ENCODE data around the gene NEMP1.

The NEMP1 gene

GRCh38 chr12:57046947-57047890 is 31.4 kb downstream of the NEMP1 start:
- no peak for ATAC-seq
- no peak for TF ChIP-seq ZNF565 (CRISPR knock-in tag; conservative IDR thresholded peaks at IDR 0.05; ENCODE audit: low read depth)
- no peak for TF ChIP-seq ZFP3 (CRISPR knock-in tag; IDR thresholded peaks at IDR 0.05)
- TF ChIP-seq, protein P1, sequence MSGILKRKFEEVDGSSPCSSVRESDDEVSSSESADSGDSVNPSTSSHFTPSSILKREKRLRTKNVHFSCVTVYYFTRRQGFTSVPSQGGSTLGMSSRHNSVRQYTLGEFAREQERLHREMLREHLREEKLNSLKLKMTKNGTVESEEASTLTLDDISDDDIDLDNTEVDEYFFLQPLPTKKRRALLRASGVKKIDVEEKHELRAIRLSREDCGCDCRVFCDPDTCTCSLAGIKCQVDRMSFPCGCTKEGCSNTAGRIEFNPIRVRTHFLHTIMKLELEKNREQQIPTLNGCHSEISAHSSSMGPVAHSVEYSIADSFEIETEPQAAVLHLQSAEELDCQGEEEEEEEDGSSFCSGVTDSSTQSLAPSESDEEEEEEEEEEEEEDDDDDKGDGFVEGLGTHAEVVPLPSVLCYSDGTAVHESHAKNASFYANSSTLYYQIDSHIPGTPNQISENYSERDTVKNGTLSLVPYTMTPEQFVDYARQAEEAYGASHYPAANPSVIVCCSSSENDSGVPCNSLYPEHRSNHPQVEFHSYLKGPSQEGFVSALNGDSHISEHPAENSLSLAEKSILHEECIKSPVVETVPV (CRISPR knock-in tag; IDR thresholded peaks at IDR 0.05): no peak
- TF ChIP-seq PPARA (CRISPR knock-in tag; IDR thresholded peaks at IDR 0.05; ENCODE audit: borderline replicate concordance): no peak
- TF ChIP-seq SNAI2 (CRISPR knock-in tag; IDR thresholded peaks at IDR 0.05): no peak
- no peak for TF ChIP-seq ISL1 (CRISPR knock-in tag; IDR thresholded peaks at IDR 0.05)
- no peak for TF ChIP-seq ZFP30 (CRISPR knock-in tag; IDR thresholded peaks at IDR 0.05)
- TF ChIP-seq ZNF8 (CRISPR knock-in tag; IDR thresholded peaks at IDR 0.05): no peak
- no peak for TF ChIP-seq OSR1 (CRISPR knock-in tag; IDR thresholded peaks at IDR 0.05)
- no peak for TF ChIP-seq ZNF70 (CRISPR knock-in tag; IDR thresholded peaks at IDR 0.05)
- TF ChIP-seq ARNTL (CRISPR knock-in tag; IDR thresholded peaks at IDR 0.05; ENCODE audit: borderline replicate concordance, low read depth): no peak
- no peak for TF ChIP-seq BACH2 (CRISPR knock-in tag; IDR thresholded peaks at IDR 0.05; ENCODE audit: borderline replicate concordance)
- no peak for TF ChIP-seq CSDC2 (CRISPR knock-in tag; IDR thresholded peaks at IDR 0.05)
- TF ChIP-seq, protein P2, sequence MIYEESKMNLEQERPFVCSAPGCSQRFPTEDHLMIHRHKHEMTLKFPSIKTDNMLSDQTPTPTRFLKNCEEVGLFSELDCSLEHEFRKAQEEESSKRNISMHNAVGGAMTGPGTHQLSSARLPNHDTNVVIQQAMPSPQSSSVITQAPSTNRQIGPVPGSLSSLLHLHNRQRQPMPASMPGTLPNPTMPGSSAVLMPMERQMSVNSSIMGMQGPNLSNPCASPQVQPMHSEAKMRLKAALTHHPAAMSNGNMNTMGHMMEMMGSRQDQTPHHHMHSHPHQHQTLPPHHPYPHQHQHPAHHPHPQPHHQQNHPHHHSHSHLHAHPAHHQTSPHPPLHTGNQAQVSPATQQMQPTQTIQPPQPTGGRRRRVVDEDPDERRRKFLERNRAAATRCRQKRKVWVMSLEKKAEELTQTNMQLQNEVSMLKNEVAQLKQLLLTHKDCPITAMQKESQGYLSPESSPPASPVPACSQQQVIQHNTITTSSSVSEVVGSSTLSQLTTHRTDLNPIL (CRISPR knock-in tag; IDR thresholded peaks at IDR 0.05; ENCODE audit: low read depth): no peak
- TF ChIP-seq ZC3H10 (CRISPR knock-in tag; IDR thresholded peaks at IDR 0.05): no peak
- no peak for TF ChIP-seq PATZ1 (CRISPR knock-in tag; IDR thresholded peaks at IDR 0.05; ENCODE audit: borderline replicate concordance)
- TF ChIP-seq, protein P3, sequence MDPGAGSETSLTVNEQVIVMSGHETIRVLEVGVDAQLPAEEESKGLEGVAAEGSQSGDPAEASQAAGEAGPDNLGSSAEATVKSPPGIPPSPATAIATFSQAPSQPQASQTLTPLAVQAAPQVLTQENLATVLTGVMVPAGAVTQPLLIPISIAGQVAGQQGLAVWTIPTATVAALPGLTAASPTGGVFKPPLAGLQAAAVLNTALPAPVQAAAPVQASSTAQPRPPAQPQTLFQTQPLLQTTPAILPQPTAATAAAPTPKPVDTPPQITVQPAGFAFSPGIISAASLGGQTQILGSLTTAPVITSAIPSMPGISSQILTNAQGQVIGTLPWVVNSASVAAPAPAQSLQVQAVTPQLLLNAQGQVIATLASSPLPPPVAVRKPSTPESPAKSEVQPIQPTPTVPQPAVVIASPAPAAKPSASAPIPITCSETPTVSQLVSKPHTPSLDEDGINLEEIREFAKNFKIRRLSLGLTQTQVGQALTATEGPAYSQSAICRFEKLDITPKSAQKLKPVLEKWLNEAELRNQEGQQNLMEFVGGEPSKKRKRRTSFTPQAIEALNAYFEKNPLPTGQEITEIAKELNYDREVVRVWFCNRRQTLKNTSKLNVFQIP (CRISPR knock-in tag; IDR thresholded peaks at IDR 0.05; ENCODE audit: borderline replicate concordance, low read depth): no peak

GRCh38 chr12:57046086-57046791 is 32.4 kb downstream of the NEMP1 start:
- no peak for ATAC-seq
- no peak for TF ChIP-seq ZNF70 (CRISPR knock-in tag; IDR thresholded peaks at IDR 0.05)

DNA sequence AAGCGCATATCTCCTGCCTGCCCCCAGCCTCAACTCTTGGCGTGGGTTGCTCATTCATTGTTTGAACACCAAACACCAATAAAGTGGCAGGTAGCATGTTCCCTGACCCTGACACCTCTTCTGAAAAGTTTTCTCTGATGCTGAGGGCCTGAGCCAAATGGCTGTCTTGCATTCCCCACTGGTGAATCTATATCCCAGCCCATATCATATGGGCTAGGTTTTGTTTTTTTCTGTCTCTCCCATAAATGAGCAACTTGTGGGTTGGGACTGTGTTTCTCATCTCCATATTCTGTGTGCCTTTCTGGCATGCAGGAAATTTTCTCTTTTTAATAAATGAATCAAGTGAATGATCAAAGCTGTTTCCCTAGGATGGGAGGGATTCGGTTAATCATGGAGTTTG is 33.7 kb downstream of the NEMP1 start:
- ATAC-seq: no peak

GRCh38 chr12:57044468-57044867 is 34.1 kb downstream of the NEMP1 start:
- no peak for ATAC-seq
- TF ChIP-seq TCF4 (CRISPR knock-in tag; IDR thresholded peaks at IDR 0.05; ENCODE audit: borderline replicate concordance) (no peak), ZFP3 (CRISPR knock-in tag; IDR thresholded peaks at IDR 0.05) (no peak), OSR1 (CRISPR knock-in tag; IDR thresholded peaks at IDR 0.05) (no peak), PPARA (CRISPR knock-in tag; IDR thresholded peaks at IDR 0.05; ENCODE audit: borderline replicate concordance) (no peak), TOX (CRISPR knock-in tag; IDR thresholded peaks at IDR 0.05; ENCODE audit: borderline replicate concordance) (no peak), SNAI2 (CRISPR knock-in tag; IDR thresholded peaks at IDR 0.05) (no peak), BACH2 (CRISPR knock-in tag; IDR thresholded peaks at IDR 0.05; ENCODE audit: borderline replicate concordance) (no peak), ESRRG (CRISPR knock-in tag; IDR thresholded peaks at IDR 0.05) (no peak), PATZ1 (CRISPR knock-in tag; IDR thresholded peaks at IDR 0.05; ENCODE audit: borderline replicate concordance) (no peak), GLIS3 (CRISPR knock-in tag; IDR thresholded peaks at IDR 0.05) (no peak), ZNF70 (CRISPR knock-in tag; IDR thresholded peaks at IDR 0.05) (no peak), CSDC2 (CRISPR knock-in tag; IDR thresholded peaks at IDR 0.05) (no peak)
- TF ChIP-seq, protein P2 (CRISPR knock-in tag; IDR thresholded peaks at IDR 0.05; ENCODE audit: low read depth): no peak

More for the DNA sequence above, 33.7 kb downstream of the NEMP1 start:
- TF ChIP-seq TCF4 (CRISPR knock-in tag; IDR thresholded peaks at IDR 0.05; ENCODE audit: borderline replicate concordance) (no peak), ESRRG (CRISPR knock-in tag; IDR thresholded peaks at IDR 0.05) (no peak), ZFP3 (CRISPR knock-in tag; IDR thresholded peaks at IDR 0.05) (no peak), RARB (CRISPR knock-in tag; IDR thresholded peaks at IDR 0.05) (no peak), ZFP30 (CRISPR knock-in tag; IDR thresholded peaks at IDR 0.05) (no peak), TOX (CRISPR knock-in tag; IDR thresholded peaks at IDR 0.05; ENCODE audit: borderline replicate concordance) (no peak), ARNTL (CRISPR knock-in tag; IDR thresholded peaks at IDR 0.05; ENCODE audit: borderline replicate concordance, low read depth) (no peak), ZNF70 (CRISPR knock-in tag; IDR thresholded peaks at IDR 0.05) (no peak), OSR1 (CRISPR knock-in tag; IDR thresholded peaks at IDR 0.05) (no peak)

All from SK-N-SH treated with all-trans-retinoic acid at 6 μM for 48 hours (cell line).